Activated CD8-positive, alpha-beta memory T cell treated with anti-CD3 and anti-CD28 coated beads, Interleukin-2, amount 50 U/mL, for 24 hours (primary cell): ENCODE measurements around the gene AJAP1.

Experiments used
- DNase-seq: peaks from one replicate; pipeline ENCODE4 v3.0.0-alpha.2; 2020; ENCODE audit errors: extremely low read depth

Gene AJAP1

GRCh38 chr1:4830707-4831106, 176.3 kb downstream of the AJAP1 start:
- no peak for DNase-seq

GRCh38 chr1:4836574-4836973, 182.2 kb downstream of the AJAP1 start:
- DNase-seq, result no peak

- DNase-seq, result no peak
Observed at GRCh38 chr1:4837031-4837600, 182.7 kb downstream of the AJAP1 start.

GRCh38 chr1:4837752-4838151, 183.3 kb downstream of the AJAP1 start:
- no peak for DNase-seq

- DNase-seq, result no peak
Observed at GRCh38 chr1:4838231-4838630, 183.8 kb downstream of the AJAP1 start.
